Stimulated activated CD8-positive, alpha-beta memory T cell treated with anti-CD3 and anti-CD28 coated beads, Interleukin-4, amount 100 ng/mL, for 48 hours (primary cell): ENCODE data around the gene ELMOD3.
A peak's percentile ranks its signal among the peaks of the same experiment; 100 is the strongest.
"Not testable (repeated sequence)": the region's sequence is repeated elsewhere in the genome, so short reads cannot be mapped to it uniquely, and the experiment has no call there.

Experiments used
- DNase-seq: peaks from one replicate; pipeline ENCODE4 v3.0.0-alpha.2; 2020

Gene ELMOD3

GRCh38 chr2:85329701-85330100, 24.9 kb upstream of the ELMOD3 start:
- not testable (repeated sequence) for DNase-seq

- DNase-seq: peak; percentile 44
Measured at GRCh38 chr2:85330839-85331636, 23.5 kb upstream of the ELMOD3 start.

GRCh38 chr2:85333877-85334276, 20.7 kb upstream of the ELMOD3 start:
- not testable (repeated sequence) for DNase-seq

GRCh38 chr2:85334928-85335327, 19.6 kb upstream of the ELMOD3 start:
- DNase-seq: no peak

- DNase-seq: no peak
Measured at GRCh38 chr2:85340034-85340892, 14.3 kb upstream of the ELMOD3 start.

GRCh38 chr2:85341269-85342029, 13.1 kb upstream of the ELMOD3 start:
- DNase-seq: no peak

GRCh38 chr2:85342156-85342555, 12.4 kb upstream of the ELMOD3 start:
- no peak for DNase-seq

GRCh38 chr2:85343207-85343895, 11.2 kb upstream of the ELMOD3 start:
- not testable (repeated sequence) for DNase-seq

GRCh38 chr2:85344356-85344954, 10.1 kb upstream of the ELMOD3 start:
- no peak for DNase-seq

GRCh38 chr2:85347599-85347998, 7.0 kb upstream of the ELMOD3 start:
- DNase-seq: no peak

- DNase-seq: peak; percentile 39
Measured at GRCh38 chr2:85353876-85354285, 688 bp upstream of the ELMOD3 start.

GRCh38 chr2:85355073-85355410, 473 bp downstream of the ELMOD3 start:
- DNase-seq: no peak

- no peak for DNase-seq
Measured at GRCh38 chr2:85355521-85355920, 952 bp downstream of the ELMOD3 start.

- DNase-seq: no peak
Measured at GRCh38 chr2:85356186-85356585, 1.6 kb downstream of the ELMOD3 start.

GRCh38 chr2:85357736-85358135, 3.2 kb downstream of the ELMOD3 start:
- no peak for DNase-seq

GRCh38 chr2:85362653-85363387, 8.3 kb downstream of the ELMOD3 start:
- not testable (repeated sequence) for DNase-seq

- DNase-seq: no peak
Measured at GRCh38 chr2:85367180-85367579, 12.6 kb downstream of the ELMOD3 start.

- DNase-seq: no peak
Measured at GRCh38 chr2:85368921-85369320, 14.4 kb downstream of the ELMOD3 start.

- DNase-seq: no peak
Measured at GRCh38 chr2:85369500-85369899, 14.9 kb downstream of the ELMOD3 start.

GRCh38 chr2:85371045-85371444, 16.5 kb downstream of the ELMOD3 start:
- no peak for DNase-seq

- no peak for DNase-seq
Measured at GRCh38 chr2:85376291-85377065, 21.9 kb downstream of the ELMOD3 start.
